ENCODE measurements around the gene MDFI. TPM values are rescaled to one million over a fixed set of nuclear protein-coding genes. Genes with fewer than 3 reads are reported as not detected.

The MDFI gene, protein sequence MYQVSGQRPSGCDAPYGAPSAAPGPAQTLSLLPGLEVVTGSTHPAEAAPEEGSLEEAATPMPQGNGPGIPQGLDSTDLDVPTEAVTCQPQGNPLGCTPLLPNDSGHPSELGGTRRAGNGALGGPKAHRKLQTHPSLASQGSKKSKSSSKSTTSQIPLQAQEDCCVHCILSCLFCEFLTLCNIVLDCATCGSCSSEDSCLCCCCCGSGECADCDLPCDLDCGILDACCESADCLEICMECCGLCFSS
- total RNA-seq = 10 to 100 TPM; 52.7 to 80.0 TPM
- 76.9 TPM for polyA plus RNA-seq (2013, experiment 1 of 2)
- polyA plus RNA-seq (2013, experiment 2 of 2) = 84.7 TPM
- long read RNA-seq, experiment 1, transcript MDFI-201 (5 exons, 1,629 nt) = major isoform, 25 of 50 reads
- long read RNA-seq, experiment 1, partial matches to known transcripts = 9 of 50 reads
- long read RNA-seq, experiment 1, other reads (novel, unspliced or antisense) = 10 of 50 reads
- long read RNA-seq, experiment 2, transcript MDFI-201 (5 exons, 1,629 nt) = major isoform, 27 of 44 reads
- long read RNA-seq, experiment 2, partial matches to known transcripts = 5 of 44 reads
- long read RNA-seq, experiment 2, other reads (novel, unspliced or antisense) = 8 of 44 reads
- long read RNA-seq, experiment 3, partial matches to known transcripts = 1 of 3 reads
- long read RNA-seq, experiment 3, other reads (novel, unspliced or antisense) = 1 of 3 reads
- long read RNA-seq, experiment 4, partial matches to known transcripts = 2 of 4 reads
- long read RNA-seq, experiment 4, other reads (novel, unspliced or antisense) = 1 of 4 reads

DNA sequence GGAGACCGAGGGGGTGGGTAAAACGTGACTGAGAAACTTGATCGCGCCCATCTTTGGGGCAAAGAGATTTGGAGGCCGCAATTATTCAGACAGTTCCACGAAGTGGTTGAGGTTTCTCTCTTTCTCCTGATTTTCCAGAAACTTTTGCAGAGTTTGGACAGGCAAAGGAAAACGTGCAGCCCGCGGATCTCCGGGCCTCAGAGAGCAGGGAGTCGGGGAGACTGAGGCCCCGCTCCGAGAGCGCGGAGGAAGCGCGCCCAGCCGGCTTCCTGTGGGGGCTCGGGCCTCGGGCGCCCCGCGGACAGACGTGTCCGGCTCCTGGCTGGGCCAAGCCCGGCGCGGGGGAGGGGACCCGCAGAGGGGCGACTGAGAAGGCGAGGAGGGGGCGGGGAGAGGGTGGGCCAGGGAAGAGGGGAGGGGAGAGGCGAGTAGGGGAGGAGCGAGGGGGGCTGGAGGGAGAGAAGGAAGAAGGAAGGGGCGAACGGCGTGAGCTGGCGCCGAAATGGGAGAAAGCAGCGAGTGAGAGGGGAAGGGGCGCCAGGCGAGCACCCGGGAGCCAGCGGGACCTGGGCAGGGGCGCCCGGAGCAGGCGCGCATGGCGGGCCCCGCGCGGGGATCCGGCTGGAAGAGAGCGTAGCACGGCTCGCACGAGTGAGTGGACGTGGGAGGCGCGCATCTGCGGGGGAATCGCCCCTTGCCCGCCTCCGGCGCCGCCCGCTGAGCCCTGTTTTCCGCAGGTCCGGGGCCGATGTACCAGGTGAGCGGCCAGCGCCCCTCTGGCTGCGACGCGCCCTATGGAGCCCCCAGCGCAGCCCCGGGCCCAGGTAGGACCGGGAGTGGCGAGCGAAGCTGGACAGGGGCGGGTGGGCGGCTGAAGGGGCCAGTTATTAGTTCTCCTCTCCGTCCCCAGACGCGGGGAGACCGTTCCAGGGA is at the start of gene MDFI:
TSS of gene MDFI (plus strand) at position 467 of the 933 bp plus-strand sequence. CDS start at position 749, 282 bp downstream.
- Histone ChIP-seq H3K27ac (ENCODE audit: low read depth, low read length) (peak within 1 kb of the TSS; percentile 12), H3K9ac (ENCODE audit: extremely low read depth, low read length, poor library complexity, severe bottlenecking) (peak within 1 kb of the TSS; percentile 24), H3K4me3 (ENCODE audit: low read length) (peak within 1 kb of the TSS; percentile 85), H3K9me3 (ENCODE audit: control insufficient read depth, low read length) (no peaks in the 10 kb centered on the region), H3K36me3 (ENCODE audit: control insufficient read depth, insufficient read depth, low read length) (no peaks in the 10 kb centered on the region), H3K27me3 (ENCODE audit: control insufficient read depth, insufficient read depth, low read length, poor library complexity, severe bottlenecking) (peaks cover 51% of the 10 kb centered on the region), H3K4me1 (ENCODE audit: control insufficient read depth, insufficient read depth, low read length) (peaks cover 4% of the 10 kb centered on the region)
- Mint-ChIP-seq H3K9me3 (no peaks in the 10 kb centered on the region), H3K4me3 (peak within 1 kb of the TSS; percentile 80), H3K27me3 (ENCODE audit: insufficient read depth) (peaks cover 67% of the 10 kb centered on the region), H3K27ac (peak within 1 kb of the TSS; percentile 70), H3K4me1 (peaks cover 25% of the 10 kb centered on the region), H3K36me3 (ENCODE audit: low read depth) (peaks cover 10% of the 10 kb centered on the region)
- DNase-seq = peak; percentile 88
- 0% methylated on average over 18 to 86 of the region's 86 CpGs for WGBS, 2 experiments (ENCODE audit: insufficient coverage in 1 of 2, insufficient read length in 1 of 2)
- TF ChIP-seq, protein P1, sequence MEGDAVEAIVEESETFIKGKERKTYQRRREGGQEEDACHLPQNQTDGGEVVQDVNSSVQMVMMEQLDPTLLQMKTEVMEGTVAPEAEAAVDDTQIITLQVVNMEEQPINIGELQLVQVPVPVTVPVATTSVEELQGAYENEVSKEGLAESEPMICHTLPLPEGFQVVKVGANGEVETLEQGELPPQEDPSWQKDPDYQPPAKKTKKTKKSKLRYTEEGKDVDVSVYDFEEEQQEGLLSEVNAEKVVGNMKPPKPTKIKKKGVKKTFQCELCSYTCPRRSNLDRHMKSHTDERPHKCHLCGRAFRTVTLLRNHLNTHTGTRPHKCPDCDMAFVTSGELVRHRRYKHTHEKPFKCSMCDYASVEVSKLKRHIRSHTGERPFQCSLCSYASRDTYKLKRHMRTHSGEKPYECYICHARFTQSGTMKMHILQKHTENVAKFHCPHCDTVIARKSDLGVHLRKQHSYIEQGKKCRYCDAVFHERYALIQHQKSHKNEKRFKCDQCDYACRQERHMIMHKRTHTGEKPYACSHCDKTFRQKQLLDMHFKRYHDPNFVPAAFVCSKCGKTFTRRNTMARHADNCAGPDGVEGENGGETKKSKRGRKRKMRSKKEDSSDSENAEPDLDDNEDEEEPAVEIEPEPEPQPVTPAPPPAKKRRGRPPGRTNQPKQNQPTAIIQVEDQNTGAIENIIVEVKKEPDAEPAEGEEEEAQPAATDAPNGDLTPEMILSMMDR (conservative IDR thresholded peaks at IDR 0.05) = no peak

DNA sequence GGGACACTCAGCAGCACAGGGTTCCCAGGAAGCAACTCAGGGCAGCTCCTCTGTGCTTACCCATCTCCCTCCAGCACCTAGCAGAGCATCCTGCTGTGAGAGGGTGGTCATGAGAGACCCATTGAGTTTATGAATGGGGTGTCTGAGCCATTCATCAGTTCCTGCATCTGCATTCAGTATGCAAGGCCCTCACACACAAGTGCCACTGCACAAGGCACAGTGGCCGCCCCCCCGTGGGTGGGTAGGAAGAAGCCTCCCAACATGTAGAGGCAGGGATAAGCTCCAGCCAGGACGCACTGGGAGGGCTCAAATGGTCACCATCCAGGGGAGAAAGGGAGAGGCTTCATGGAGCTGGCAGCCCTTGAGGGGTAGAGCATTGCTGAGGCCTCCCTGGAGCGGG is 49.0 kb upstream of the MDFI start:
- Histone ChIP-seq H3K27ac (ENCODE audit: low read depth, low read length) (no peak overlapping the region), H3K4me1 (ENCODE audit: control insufficient read depth, insufficient read depth, low read length) (no peaks in the 10 kb centered on the region), H3K9ac (ENCODE audit: extremely low read depth, low read length, poor library complexity, severe bottlenecking) (no peak overlapping the region), H3K9me3 (ENCODE audit: control insufficient read depth, low read length) (no peaks in the 10 kb centered on the region), H3K4me3 (ENCODE audit: low read length) (no peak overlapping the region), H3K36me3 (ENCODE audit: control insufficient read depth, insufficient read depth, low read length) (peaks cover 66% of the 10 kb centered on the region), H3K27me3 (ENCODE audit: control insufficient read depth, insufficient read depth, low read length, poor library complexity, severe bottlenecking) (no peaks in the 10 kb centered on the region)
- Mint-ChIP-seq H3K27me3 (ENCODE audit: insufficient read depth) (no peaks in the 10 kb centered on the region), H3K36me3 (ENCODE audit: low read depth) (peaks cover 51% of the 10 kb centered on the region), H3K4me1 (peaks cover 22% of the 10 kb centered on the region), H3K4me3 (no peak overlapping the region), H3K9me3 (no peaks in the 10 kb centered on the region), H3K27ac (no peak overlapping the region)
- TF ChIP-seq, protein P1 (conservative IDR thresholded peaks at IDR 0.05) = no peak
- WGBS, 2 experiments (ENCODE audit: insufficient coverage in 1 of 2, insufficient read length in 1 of 2) = 90 to 92% methylated on average over 2 to 4 of the region's 4 CpGs
- DNase-seq = no peak

Data from endodermal cell (in vitro differentiated cells).